ENCODE data around the gene ITGB2. TPM values are rescaled to one million over a fixed set of nuclear protein-coding genes. Genes with fewer than 3 reads are reported as not detected.

ITGB2 gene
- total RNA-seq, 1 experiment from 2014 or later = 45.1 TPM

DNA sequence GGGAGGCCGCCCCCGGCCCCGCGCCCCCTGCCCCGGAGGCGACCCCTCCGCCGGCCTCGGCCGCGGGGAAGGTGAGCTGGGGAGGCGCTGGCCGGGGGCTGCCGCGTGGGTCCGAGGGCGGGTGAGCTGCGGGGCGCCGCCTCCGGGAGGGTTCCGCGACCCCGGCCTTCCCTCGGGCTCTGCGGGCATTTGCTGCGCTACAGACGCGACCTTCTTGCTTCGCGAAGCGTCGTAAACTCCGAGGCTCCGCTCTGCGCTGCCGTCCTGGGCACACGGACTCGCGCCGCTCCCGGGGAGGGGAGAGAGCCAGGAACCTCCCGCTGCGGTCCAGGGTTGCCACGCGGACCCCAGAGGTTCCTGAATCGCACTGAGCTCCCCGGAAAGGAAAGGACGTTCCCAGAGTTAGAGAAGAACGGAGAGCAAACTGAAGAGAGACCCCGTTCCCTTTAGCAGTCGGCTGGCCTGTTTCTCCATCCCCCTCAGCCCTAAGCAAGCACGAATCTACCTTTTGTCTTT lies 19.5 kb upstream of the ITGB2 start:
- peak; percentile 9 for ATAC-seq
- Histone ChIP-seq H3K36me3 (ENCODE audit: low read depth, low read length) (peaks cover 21% of the 10 kb centered on the region), H3F3A (ENCODE audit: low read length, unreplicated experiment) (no peaks in the 10 kb centered on the region), H3K9me2 (replicated peaks; ENCODE audit: low read length) (no peaks in the 10 kb centered on the region), H3K79me2 (ENCODE audit: low read length) (peaks cover 70% of the 10 kb centered on the region), H3K27me3 (ENCODE audit: low read length) (no peaks in the 10 kb centered on the region), H3K9ac (ENCODE audit: low read length) (peak overlapping the region; percentile 84), H4K20me1 (ENCODE audit: low read length) (peaks cover 32% of the 10 kb centered on the region), H3K4me2 (ENCODE audit: low read length) (peak overlapping the region; percentile 89), H2AFZ (ENCODE audit: low read length) (peak overlapping the region; percentile 91), H3K27ac (ENCODE audit: low read length) (no peak overlapping the region), H3K4me3 (ENCODE audit: low read length) (peak overlapping the region; percentile 95), H3K4me1 (ENCODE audit: insufficient read depth, low read length) (peaks cover 30% of the 10 kb centered on the region), H3K9me3 (ENCODE audit: low read length) (no peaks in the 10 kb centered on the region)
- POLR2A ChIA-PET (ENCODE audit: unreplicated experiment) = interaction anchor here (0.5 kb wide), 1 partner anchor 62 kb away, joined by 3 read pairs; no protein-coding TSS in a partner anchor
- CTCF ChIA-PET = interaction anchor here (0.7 kb wide), 1 partner anchor 136 kb away, joined by 3 read pairs; no protein-coding TSS in a partner anchor
- DNase-seq = no peak
- TF ChIP-seq CTCF (conservative IDR thresholded peaks at IDR 0.05; ENCODE audit: low read depth, low read length) (no peak), EZH2 (IDR thresholded peaks at IDR 0.05; ENCODE audit: low read length, unreplicated experiment) (no peak), EZH2phosphoT487 (IDR thresholded peaks at IDR 0.05; ENCODE audit: borderline replicate concordance, low read length) (no peak)
- BruUV-seq (replicated peaks) = no TSS peak
- intact Hi-C loops (cut with micrococcal nuclease) = loop anchor here (2.0 to 10.0 kb wide), 3 partner anchors 135 to 189 kb away; partner anchors contain the start of genes ADARB1 and UBE2G2

DNA sequence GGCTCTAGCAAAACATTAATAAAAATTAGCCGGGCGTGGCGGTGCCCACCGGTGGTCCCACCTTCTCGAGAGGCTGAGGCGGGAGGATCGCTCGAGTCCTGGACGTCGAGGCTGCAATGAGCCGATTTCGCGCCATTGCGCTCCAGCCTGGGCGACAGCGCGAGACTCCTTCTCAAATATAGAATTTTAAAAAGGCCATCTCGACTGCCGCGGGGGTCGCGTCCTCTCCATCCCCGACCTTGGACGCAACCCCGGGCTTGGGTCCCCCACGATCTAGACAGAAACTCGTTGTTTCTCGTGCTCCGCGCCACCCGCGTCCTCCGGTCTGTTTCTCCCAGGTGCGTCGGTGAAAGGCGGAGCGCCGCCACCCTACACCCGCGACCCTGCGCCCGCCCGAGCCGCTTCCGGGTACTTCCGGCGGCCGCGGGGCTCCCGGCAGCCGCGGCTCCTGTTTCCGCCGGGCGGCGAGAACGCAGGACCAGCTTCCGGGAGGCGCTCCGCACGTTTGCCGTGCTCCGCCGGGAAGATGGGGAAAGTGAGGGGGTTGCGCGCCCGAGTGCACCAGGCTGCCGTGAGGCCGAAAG lies 18.9 kb upstream of the ITGB2 start, which contains the start of gene SLX9:
TSS of gene SLX9 (plus strand) at position 498 of the 584 bp plus-strand sequence. CDS start at position 527, 29 bp downstream.
- ATAC-seq (peak; percentile 83), DNase-seq (peak; percentile 90)
- Histone ChIP-seq H2AFZ (ENCODE audit: low read length) (peak within 1 kb of the TSS; percentile 91), H3K79me2 (ENCODE audit: low read length) (peaks cover 68% of the 10 kb centered on the region), H3K36me3 (ENCODE audit: low read depth, low read length) (peaks cover 16% of the 10 kb centered on the region), H3K27ac (ENCODE audit: low read length) (peak within 1 kb of the TSS; percentile 61), H3K4me1 (ENCODE audit: insufficient read depth, low read length) (peaks cover 30% of the 10 kb centered on the region), H3K9me2 (replicated peaks; ENCODE audit: low read length) (no peaks in the 10 kb centered on the region), H3K4me3 (ENCODE audit: low read length) (peak within 1 kb of the TSS; percentile 95), H4K20me1 (ENCODE audit: low read length) (peaks cover 30% of the 10 kb centered on the region), H3K27me3 (ENCODE audit: low read length) (no peaks in the 10 kb centered on the region), H3K4me2 (ENCODE audit: low read length) (peak within 1 kb of the TSS; percentile 89), H3K9me3 (ENCODE audit: low read length) (no peaks in the 10 kb centered on the region), H3F3A (ENCODE audit: low read length, unreplicated experiment) (no peaks in the 10 kb centered on the region), H3K9ac (ENCODE audit: low read length) (peak within 1 kb of the TSS; percentile 84)
- no TSS peak for BruUV-seq (replicated peaks)
- CTCF ChIA-PET = interaction anchor here (0.7 kb wide), 1 partner anchor 136 kb away, joined by 3 read pairs; no protein-coding TSS in a partner anchor
- POLR2A ChIA-PET (ENCODE audit: unreplicated experiment) = no interaction called here
- intact Hi-C loops (cut with micrococcal nuclease) = loop anchor here (2.0 to 10.0 kb wide), 3 partner anchors 135 to 189 kb away; partner anchors contain the start of genes ADARB1 and UBE2G2
- TF ChIP-seq EZH2 (IDR thresholded peaks at IDR 0.05; ENCODE audit: low read length, unreplicated experiment) (no peak), EZH2phosphoT487 (IDR thresholded peaks at IDR 0.05; ENCODE audit: borderline replicate concordance, low read length) (no peak), CTCF (conservative IDR thresholded peaks at IDR 0.05; ENCODE audit: low read depth, low read length) (no peak)
